HG03575 (cell line): ENCODE data around the gene RPP25L.

Experiments used
- ATAC-seq: cut with Tn5 transposase; IDR thresholded peaks from one replicate; pipeline ENCODE4 v1.9.1; 2021; ENCODE audit not compliant: unreplicated experiment, insufficient number of reproducible peaks, low FRiP score; ENCODE audit errors: extremely low read depth

RPP25L gene, protein sequence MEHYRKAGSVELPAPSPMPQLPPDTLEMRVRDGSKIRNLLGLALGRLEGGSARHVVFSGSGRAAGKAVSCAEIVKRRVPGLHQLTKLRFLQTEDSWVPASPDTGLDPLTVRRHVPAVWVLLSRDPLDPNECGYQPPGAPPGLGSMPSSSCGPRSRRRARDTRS

GRCh38 chr9:34611811-34612787 lies at the start of gene RPP25L:
Gene RPP25L (minus strand): TSS chr9:34612097. CDS start chr9:34611296, 801 bp downstream.
- ATAC-seq: no peak

DNA sequence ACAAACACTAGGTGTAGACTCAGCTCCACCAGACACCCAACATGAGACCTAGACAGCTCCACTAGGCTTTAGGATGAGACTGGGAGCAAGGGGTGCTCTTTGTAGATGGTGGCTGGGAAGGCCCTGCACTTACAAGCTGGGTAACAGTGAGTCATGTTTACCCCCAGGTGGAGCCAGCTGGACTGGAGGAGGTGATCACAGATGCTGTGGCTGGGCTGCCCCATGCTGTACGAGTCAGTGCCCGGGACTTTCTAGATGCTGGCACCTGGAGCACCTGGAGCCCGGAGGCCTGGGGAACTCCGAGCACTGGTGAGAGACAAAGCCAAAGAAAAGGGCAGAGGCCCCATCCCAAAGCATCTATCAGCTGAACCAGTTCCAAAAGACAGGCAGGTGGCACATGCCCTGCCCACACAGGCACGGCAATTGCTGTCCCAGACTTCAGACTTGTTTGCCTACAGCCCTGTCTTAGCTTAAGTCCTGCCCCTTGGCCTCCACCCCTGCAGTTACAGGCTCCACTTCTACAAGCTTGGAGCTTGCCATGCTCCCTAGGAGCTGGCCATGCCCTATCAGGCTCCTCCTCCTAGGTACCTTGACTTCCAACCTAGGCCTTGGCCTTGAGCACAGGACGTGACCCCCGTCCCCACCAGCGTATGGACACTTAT lies 47.8 kb upstream of the RPP25L start:
- ATAC-seq: no peak

GRCh38 chr9:34658461-34658860 lies 46.6 kb upstream of the RPP25L start:
- ATAC-seq: no peak

DNA sequence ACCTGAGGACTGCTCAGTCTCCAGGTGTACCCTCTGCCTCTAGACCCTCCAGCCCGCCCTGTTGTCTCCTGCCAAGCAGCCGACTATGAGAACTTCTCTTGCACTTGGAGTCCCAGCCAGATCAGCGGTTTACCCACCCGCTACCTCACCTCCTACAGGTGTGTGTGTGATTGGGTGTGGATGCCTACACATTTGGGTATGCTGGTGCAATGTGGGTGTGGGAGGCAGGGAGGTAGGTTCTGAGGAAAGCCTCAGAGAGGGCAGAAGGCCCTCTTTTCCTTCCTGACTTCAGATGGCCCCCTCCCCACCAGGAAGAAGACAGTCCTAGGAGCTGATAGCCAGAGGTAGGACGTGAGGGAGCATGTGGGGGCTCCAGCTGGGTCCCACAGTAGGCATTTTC lies 45.1 kb upstream of the RPP25L start:
- no peak for ATAC-seq

- ATAC-seq: no peak
Measured at GRCh38 chr9:34655394-34655793, 43.5 kb upstream of the RPP25L start.

DNA sequence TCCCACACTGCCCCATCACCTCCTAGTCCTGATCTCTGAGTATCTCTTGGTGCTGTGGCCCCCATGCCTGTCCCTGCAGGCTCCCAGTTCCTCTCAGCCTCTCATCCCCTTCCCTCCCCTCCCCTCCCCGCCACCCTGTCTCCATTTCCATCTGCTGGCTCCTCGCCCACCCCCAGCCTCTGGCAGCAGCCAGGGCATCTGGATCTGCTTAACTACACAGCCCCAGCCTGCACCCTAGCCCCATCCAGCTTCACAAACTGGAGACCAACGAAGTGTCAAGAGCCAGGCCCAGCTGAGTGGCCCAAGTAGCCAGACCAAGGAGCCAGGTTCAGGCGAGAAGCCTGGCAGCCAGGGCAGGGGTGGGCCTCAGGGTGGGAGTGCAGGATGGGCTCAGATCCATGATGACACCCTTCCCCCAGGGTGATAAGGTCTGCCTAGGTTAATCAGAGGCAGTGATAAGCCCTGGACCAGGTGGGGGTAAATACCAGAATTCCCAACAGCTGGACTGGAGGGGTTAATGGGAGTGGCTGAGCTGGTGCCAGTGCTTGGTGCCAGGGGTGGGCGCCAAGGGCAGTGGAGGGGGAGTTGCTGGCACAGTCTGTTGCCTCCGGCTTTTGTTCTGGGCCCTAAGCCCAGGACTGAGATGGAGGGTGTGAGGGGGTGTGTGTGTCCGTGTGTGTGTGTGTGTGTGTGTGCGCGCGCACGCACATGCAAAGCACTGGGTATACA lies 42.6 kb upstream of the RPP25L start:
- ATAC-seq: no peak

DNA sequence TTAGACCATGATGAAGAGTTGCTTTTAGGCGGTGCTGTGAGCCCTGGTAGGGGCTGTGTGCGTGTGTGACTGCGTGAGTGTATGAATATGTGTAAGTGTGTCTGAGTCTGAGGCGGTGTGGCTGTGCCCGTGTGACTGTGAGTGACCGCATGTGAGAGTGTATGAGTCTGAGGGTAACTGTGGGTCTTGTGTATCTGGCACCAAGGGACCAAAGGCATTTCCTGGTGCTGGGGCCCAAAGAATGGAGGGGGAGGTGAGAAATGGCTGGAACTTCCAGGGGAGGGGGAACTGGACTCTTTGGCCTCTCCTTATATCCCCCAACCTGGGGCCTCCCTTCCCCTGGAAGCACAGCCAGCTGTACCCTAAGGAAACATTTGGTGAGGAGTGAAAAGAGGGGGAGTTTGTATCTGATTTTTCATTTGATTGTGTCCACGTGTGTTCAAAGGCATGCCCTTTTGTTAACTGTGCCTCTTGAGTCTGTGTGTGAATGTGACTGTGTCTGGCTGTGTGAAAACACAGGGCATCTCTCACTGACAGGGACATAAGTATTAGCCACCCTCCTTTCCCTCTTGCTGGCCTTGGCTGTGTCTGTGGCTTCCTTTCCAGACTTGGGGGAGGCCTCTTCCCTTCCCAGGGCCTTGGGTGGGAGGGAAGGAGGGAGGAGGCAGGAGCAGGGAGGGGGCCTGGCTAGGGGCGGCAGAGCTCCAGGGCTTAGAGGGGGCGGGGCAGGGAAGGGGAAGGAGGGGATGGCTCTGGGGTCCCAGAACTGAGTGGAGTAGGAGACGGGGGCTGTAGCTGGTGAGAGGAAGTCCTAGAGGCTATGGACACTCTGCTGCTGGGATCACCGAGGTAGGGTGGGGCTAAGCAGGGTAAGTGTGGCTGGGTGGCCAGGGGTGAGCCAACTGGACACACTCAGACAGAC lies 41.5 kb upstream of the RPP25L start:
- no peak for ATAC-seq

DNA sequence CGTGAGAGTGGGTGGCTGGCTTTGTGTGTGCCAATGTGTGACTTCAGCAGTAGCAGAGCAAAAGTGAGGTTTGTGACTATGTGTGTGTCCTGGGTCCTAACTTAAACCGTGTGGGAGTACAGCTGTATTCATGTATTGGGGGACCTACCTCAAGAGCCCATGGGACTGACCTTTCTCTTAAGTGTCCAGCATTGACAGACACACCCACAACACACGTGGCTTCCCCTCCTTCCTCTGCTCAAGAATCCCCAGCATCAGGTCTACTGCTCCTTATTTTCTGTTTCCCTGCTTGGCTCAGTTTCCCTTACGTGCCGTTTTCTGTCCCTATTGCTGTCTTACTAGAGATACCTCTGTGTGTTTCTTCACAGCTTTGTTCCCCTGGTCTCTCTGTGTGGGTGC lies 40.7 kb upstream of the RPP25L start:
- no peak for ATAC-seq

DNA sequence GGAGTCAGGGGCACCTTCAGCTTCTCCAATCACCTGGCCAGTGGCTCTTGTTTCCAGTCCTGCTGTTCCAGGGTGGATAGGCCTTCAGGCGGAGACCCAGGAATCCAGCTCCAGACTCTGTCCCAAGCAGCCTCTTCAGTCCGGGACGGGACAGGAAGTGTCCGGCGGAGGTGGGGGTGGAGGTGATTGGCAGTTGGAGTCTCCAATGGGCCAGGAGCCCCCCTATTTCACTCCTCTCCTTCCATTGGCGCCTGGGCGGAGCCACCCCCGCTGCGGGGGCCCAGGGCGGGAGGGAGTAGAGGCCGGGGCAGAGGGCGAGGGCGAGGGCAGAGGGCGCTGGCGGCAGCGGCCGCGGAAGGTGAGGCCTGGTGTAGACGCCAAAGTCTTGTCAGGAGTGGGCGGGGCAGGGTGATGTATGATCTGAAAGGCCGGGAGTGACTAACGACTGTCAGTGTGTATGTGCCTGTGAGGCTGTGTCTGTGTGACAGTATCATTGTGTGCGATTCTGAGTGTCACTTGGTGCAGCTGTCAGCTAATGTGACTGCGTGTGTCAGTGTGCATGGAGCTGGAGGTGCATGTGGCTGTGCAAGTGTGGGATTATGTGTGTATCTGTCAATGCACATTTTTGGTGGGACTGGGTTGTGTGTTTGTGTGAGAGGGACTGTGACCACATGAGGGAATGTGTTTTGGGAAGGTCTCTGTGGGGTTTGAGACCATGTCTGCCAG lies 40.1 kb upstream of the RPP25L start, which contains the start of gene IL11RA:
IL11RA (plus strand) TSS at position 310 of the 726 bp plus-strand sequence. CDS start 3,033 bp downstream, outside the sequence.
- no peak for ATAC-seq

- ATAC-seq: no peak
Measured at GRCh38 chr9:34651321-34651720, 39.4 kb upstream of the RPP25L start.

- ATAC-seq: no peak
Measured at GRCh38 chr9:34650816-34651215, 38.9 kb upstream of the RPP25L start.

GRCh38 chr9:34648673-34649072 lies 36.8 kb upstream of the RPP25L start:
- ATAC-seq: no peak

DNA sequence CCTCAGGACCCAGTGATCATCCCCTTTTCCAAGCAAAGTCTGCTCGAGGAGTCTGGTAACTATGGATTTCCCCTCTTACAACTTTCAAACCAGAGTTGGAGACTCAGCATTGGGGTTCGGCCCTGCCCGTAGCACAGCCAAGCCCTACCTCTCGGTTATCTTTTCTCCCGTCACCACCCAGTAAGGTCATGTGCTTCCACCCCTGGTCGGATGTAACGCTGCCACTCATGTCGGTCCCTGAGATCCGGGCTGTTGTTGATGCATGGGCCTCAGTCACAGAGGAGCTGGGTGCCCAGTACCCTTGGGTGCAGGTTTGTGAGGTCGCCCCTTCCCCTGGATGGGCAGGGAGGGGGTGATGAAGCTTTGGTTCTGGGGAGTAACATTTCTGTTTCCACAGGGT lies 35.8 kb upstream of the RPP25L start:
- no peak for ATAC-seq

DNA sequence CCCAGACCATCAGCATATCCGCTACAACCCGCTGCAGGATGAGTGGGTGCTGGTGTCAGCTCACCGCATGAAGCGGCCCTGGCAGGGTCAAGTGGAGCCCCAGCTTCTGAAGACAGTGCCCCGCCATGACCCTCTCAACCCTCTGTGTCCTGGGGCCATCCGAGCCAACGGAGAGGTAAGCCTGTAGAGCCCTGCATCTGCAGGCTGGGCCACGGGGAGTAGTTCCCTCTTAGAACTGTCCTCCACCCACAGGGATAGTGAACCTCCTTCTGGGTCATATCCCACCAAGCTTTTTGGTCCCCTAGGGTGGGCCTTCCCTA lies 35.1 kb upstream of the RPP25L start:
- ATAC-seq: no peak

DNA sequence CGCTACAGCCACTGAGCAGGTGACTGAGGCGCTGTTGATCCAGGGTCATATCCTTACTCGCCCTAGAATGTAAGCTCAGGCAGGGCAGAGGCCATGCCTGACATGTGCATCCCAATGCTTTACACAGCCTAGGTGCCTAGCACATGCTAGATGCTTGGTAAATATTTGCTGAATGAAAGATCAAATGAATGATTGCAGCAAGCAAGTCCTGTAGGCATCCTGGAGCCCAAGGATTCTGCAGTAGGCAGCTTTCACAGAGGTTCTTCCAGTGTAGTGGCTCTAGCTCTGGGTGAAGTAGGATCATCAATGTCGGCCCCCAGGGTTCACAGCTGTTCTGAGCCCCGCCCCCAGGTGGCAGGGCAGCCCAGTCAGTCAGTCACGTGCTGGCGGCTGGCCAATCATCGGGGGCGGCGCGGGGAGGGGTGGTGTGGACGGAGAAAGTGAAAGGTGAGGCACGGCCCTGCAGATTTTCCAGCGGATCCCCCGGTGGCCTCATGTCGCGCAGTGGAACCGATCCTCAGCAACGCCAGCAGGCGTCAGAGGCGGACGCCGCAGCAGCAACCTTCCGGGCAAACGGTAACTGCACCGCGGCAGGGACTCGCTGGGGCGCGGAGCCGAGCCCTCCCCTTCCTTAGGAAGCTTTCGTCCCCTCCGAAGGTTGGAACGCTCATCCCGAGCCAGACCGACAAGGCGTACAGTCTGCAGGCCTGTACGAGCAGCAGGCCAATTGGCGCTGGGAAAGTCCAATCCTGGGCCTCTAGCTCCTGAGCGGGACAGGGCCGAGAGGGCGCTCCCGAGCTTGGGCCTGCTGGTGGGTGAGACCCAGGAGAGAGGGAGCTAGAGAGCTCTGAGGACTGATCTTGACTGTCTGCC lies 34.5 kb upstream of the RPP25L start, which contains the start of gene GALT:
GALT (plus strand) TSS at position 465 of the 873 bp plus-strand sequence; CDS start at position 495, 30 bp downstream.
- no peak for ATAC-seq

- no peak for ATAC-seq
Measured at GRCh38 chr9:34644766-34645314, 32.9 kb upstream of the RPP25L start.
